CD4-positive, alpha-beta memory T cell (primary cell): ENCODE data around the gene EXOC4. TPM values are rescaled to one million over a fixed set of nuclear protein-coding genes. Genes with fewer than 3 reads are reported as not detected.

Experiments used
- CTCF ChIA-PET: fragments of 350-600 bp; sonication (Branson Sonifier 250); formaldehyde crosslinking; loops from one replicate; lab custom pipeline; 2021; ENCODE audit warnings: inconsistent platforms; ENCODE audit not compliant: partially characterized antibody; lab: Charles Lee
- POLR2A ChIA-PET: fragments of 350-600 bp; sonication (Branson Sonifier 250); formaldehyde crosslinking; loops from one replicate; lab custom pipeline; 2021; ENCODE audit not compliant: partially characterized antibody; lab: Charles Lee
- DNase-seq, 5 donors: peaks; one replicate each; pipeline versions ENCODE4 v3.0.0 to v3.0.0-alpha.2; 2020 to 2022; ENCODE audit warnings: mixed read lengths in 1 of 5
- H3K27ac ChIP-seq: one replicate; pipeline ENCODE4 v1.7.0; 2013; ENCODE audit warnings: low read depth, low read length
- H3K27me3 ChIP-seq: 2 replicates; pipeline ENCODE4 v1.7.0; 2013; ENCODE audit warnings: mild to moderate bottlenecking, low read length, moderate library complexity; ENCODE audit not compliant: insufficient read depth
- H3K36me3 ChIP-seq: 2 replicates; pipeline ENCODE4 v1.7.0; 2013; ENCODE audit warnings: mild to moderate bottlenecking, low read length, moderate library complexity; ENCODE audit not compliant: insufficient read depth
- H3K4me1 ChIP-seq: 2 replicates; pipeline ENCODE4 v1.7.0; 2013; ENCODE audit warnings: mild to moderate bottlenecking, low read length, moderate library complexity; ENCODE audit not compliant: insufficient read depth
- H3K4me3 ChIP-seq, 2 donors: one replicate each; pipeline ENCODE4 v1.7.0; 2013; ENCODE audit warnings: low read length in 2 of 2, mild to moderate bottlenecking in 1 of 2
- H3K9me3 ChIP-seq, 2 donors: one replicate each; pipeline ENCODE4 v1.7.0; 2013; ENCODE audit warnings: low read length in 2 of 2, control low read depth in 1 of 2; ENCODE audit not compliant: control insufficient read depth in 1 of 2
- H3K27ac Mint-ChIP-seq, 7 donors: one replicate each; pipeline ENCODE4 v1.8.0; 2020 to 2021; ENCODE audit warnings: mixed read lengths in 7 of 7, mild to moderate bottlenecking in 6 of 7, inconsistent platforms in 3 of 7, moderate library complexity in 3 of 7
- H3K27me3 Mint-ChIP-seq, 2 donors: one replicate each; pipeline ENCODE4 v1.8.0; 2020 to 2021; ENCODE audit warnings: mixed read lengths in 2 of 2
- H3K36me3 Mint-ChIP-seq, 2 donors: one replicate each; pipeline ENCODE4 v1.8.0; 2020 to 2021; ENCODE audit warnings: mixed read lengths in 2 of 2, inconsistent platforms in 1 of 2, mild to moderate bottlenecking in 1 of 2
- H3K4me1 Mint-ChIP-seq, 4 donors: one replicate each; pipeline ENCODE4 v1.8.0; 2020 to 2021; ENCODE audit warnings: mixed read lengths in 4 of 4, mild to moderate bottlenecking in 1 of 4
- H3K4me3 Mint-ChIP-seq, 8 donors: one replicate each; pipeline ENCODE4 v1.8.0; 2020 to 2021; ENCODE audit warnings: mixed read lengths in 8 of 8, mild to moderate bottlenecking in 7 of 8, moderate library complexity in 6 of 8, inconsistent platforms in 3 of 8
- H3K9me3 Mint-ChIP-seq, 8 donors: one replicate each; pipeline ENCODE4 v1.8.0; 2020 to 2021; ENCODE audit warnings: mixed read lengths in 8 of 8, mild to moderate bottlenecking in 5 of 8, inconsistent platforms in 3 of 8, moderate library complexity in 1 of 8
- intact Hi-C: fragments of 100-400 bp; cut with micrococcal nuclease; formaldehyde crosslinking; loops from one replicate; pipeline ENCODE4 v1.15.1; 2023
- polyA plus RNA-seq, 2 donors: library from polyadenylated mRNA; unstranded; fragments of 300-500 nt; fragmentation: Illumina TruSeq; gene quantifications; one replicate each; pipeline ENCODE4 v1.2.3, GENCODE V29; 2021
- total RNA-seq, 2 experiments: library from RNA; stranded (reverse); gene quantifications; one replicate each; pipeline ENCODE4 v1.2.3, GENCODE V29; 2021

Gene EXOC4
- total and polyA plus RNA-seq, 4 experiments from 2014 or later = 33.8 to 81.2 (median 58.1) TPM

- POLR2A ChIA-PET = no interaction called here
- Histone ChIP-seq H3K4me1 (no peaks in the 10 kb centered on the region), H3K36me3 (no peaks in the 10 kb centered on the region), H3K4me3 (no peak overlapping the region), H3K9me3 (no peaks in the 10 kb centered on the region), H3K27ac (no peak overlapping the region), H3K27me3 (no peaks in the 10 kb centered on the region)
- Mint-ChIP-seq H3K27ac (no peak overlapping the region), H3K27me3 (no peaks in the 10 kb centered on the region), H3K36me3 (peaks cover 11 to 27% of the 10 kb centered on the region in 2 donors), H3K9me3 (peaks cover 0 to 2% (median 0%) of the 10 kb centered on the region in 8 donors), H3K4me3 (no peak overlapping the region), H3K4me1 (peaks cover 0 to 7% (median 1%) of the 10 kb centered on the region in 4 donors)
- no peak for DNase-seq
- CTCF ChIA-PET = interaction anchor here (1.9 kb wide), 1 partner anchor 20 kb away, joined by 4 read pairs; no protein-coding TSS in a partner anchor
- intact Hi-C loops = no loop called here
Measured at GRCh38 chr7:133591704-133592340, 338.9 kb downstream of the EXOC4 start.

DNA sequence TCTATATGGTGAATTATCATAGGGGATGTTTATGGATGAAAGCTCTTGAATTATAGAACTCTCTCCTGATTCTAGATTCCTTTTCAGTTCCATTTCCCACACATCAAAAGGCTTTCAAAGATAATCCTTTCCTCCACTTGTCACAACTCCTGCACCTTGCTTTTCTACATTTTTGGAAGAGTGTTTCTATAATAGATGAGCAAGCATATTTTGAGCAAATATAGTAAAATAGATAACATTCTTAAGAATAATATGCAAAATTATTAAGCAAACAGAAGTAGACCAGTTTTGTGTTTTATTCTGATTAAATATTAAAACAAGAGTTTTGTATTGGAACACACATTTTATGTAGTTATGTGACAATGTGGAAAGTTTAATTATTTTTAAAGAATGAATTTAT lies 340.7 kb downstream of the EXOC4 start:
- H3K4me1 Mint-ChIP-seq = peaks cover 0 to 5% (median 1%) of the 10 kb centered on the region in 4 donors
- no peaks in the 10 kb centered on the region for H3K27me3 ChIP-seq
- no peaks in the 10 kb centered on the region for H3K9me3 ChIP-seq
- no peak overlapping the region for H3K4me3 ChIP-seq
- H3K4me1 ChIP-seq = no peaks in the 10 kb centered on the region
- H3K36me3 ChIP-seq = no peaks in the 10 kb centered on the region
- H3K27ac ChIP-seq = no peak overlapping the region
- ChIA-PET CTCF (interaction anchor here (1.9 kb wide), 1 partner anchor 21 kb away, joined by 4 read pairs; no protein-coding TSS in a partner anchor), POLR2A (no interaction called here)
- H3K27ac Mint-ChIP-seq = no peak overlapping the region
- peaks cover 0 to 2% (median 0%) of the 10 kb centered on the region in 8 donors for H3K9me3 Mint-ChIP-seq
- no peaks in the 10 kb centered on the region for H3K27me3 Mint-ChIP-seq
- intact Hi-C loops = no loop called here
- H3K36me3 Mint-ChIP-seq = peaks cover 6 to 27% of the 10 kb centered on the region in 2 donors
- DNase-seq = no peak
- no peak overlapping the region for H3K4me3 Mint-ChIP-seq

- Mint-ChIP-seq H3K4me3 (no peak overlapping the region), H3K4me1 (peaks cover 1 to 10% (median 4%) of the 10 kb centered on the region in 4 donors), H3K36me3 (peaks cover 0 to 3% of the 10 kb centered on the region in 2 donors), H3K27me3 (no peaks in the 10 kb centered on the region), H3K9me3 (peaks cover 0 to 4% (median 0%) of the 10 kb centered on the region in 8 donors), H3K27ac (peak overlapping the region in 2 of 7 donors; percentile 19 to 42)
- ChIA-PET POLR2A (no interaction called here), CTCF (no interaction called here)
- Histone ChIP-seq H3K9me3 (no peaks in the 10 kb centered on the region), H3K4me3 (no peak overlapping the region), H3K27ac (no peak overlapping the region), H3K36me3 (no peaks in the 10 kb centered on the region), H3K4me1 (no peaks in the 10 kb centered on the region), H3K27me3 (no peaks in the 10 kb centered on the region)
- no peak for DNase-seq
- intact Hi-C loops = no loop called here
Measured at GRCh38 chr7:133601617-133602016, 348.7 kb downstream of the EXOC4 start.

DNA sequence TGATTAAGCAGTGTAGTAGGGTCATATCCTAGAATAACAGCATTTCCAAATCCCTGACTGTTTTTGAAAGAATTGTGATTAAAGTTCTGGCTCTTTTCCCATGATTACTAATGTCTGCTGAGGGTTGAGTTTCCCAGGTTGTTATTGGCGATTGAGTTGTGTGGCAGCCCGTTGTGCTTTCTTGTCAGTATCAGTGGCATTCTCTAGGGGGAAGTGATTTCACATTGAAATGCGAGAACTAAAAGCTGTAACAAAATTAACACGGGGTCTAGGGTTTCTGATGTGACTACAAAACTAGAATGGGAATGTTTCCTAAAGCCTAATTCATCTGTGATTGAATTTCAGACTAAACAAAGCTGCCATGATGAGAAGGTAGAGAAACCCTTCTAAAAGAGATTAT lies 349.4 kb downstream of the EXOC4 start:
- H3K36me3 ChIP-seq = no peaks in the 10 kb centered on the region
- POLR2A ChIA-PET = no interaction called here
- Mint-ChIP-seq H3K4me3 (no peak overlapping the region), H3K27me3 (no peaks in the 10 kb centered on the region), H3K27ac (peak overlapping the region in 1 of 7 donors; percentile 18), H3K36me3 (peaks cover 0 to 3% of the 10 kb centered on the region in 2 donors), H3K9me3 (peaks cover 0 to 4% (median 0%) of the 10 kb centered on the region in 8 donors), H3K4me1 (peaks cover 1 to 10% (median 4%) of the 10 kb centered on the region in 4 donors)
- H3K4me1 ChIP-seq = no peaks in the 10 kb centered on the region
- H3K27me3 ChIP-seq = no peaks in the 10 kb centered on the region
- no peaks in the 10 kb centered on the region for H3K9me3 ChIP-seq
- H3K27ac ChIP-seq = no peak overlapping the region
- no peak for DNase-seq
- CTCF ChIA-PET = no interaction called here
- H3K4me3 ChIP-seq = no peak overlapping the region
- intact Hi-C loops = no loop called here

DNA sequence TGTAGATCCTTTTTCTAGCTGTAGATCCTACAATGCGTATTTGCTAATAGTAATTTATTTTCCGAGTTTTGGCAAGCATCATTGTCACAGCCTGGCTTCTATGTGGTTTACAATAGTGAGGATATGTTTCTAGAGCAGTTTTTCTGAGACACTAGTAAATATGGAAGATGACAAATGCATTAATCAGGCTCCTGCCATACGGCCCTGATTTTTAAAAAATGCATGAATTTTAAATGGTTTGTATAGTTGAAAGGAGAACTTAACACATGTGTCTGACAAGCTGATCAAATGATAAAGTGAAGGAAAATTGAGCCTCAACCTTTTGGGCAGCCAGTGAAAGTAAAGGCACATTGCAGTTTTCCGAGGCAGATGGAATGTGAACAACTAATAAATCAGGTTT lies 354.1 kb downstream of the EXOC4 start:
- Histone ChIP-seq H3K27me3 (no peaks in the 10 kb centered on the region), H3K36me3 (no peaks in the 10 kb centered on the region), H3K4me1 (no peaks in the 10 kb centered on the region), H3K4me3 (no peak overlapping the region), H3K27ac (no peak overlapping the region), H3K9me3 (no peaks in the 10 kb centered on the region)
- H3K27me3 Mint-ChIP-seq = no peaks in the 10 kb centered on the region
- H3K27ac Mint-ChIP-seq = no peak overlapping the region
- CTCF ChIA-PET = no interaction called here
- POLR2A ChIA-PET = no interaction called here
- intact Hi-C loops = no loop called here
- no peak for DNase-seq
- H3K4me3 Mint-ChIP-seq = no peak overlapping the region
- peaks cover 0 to 5% (median under 1%) of the 10 kb centered on the region in 4 donors for H3K4me1 Mint-ChIP-seq
- peaks cover 3 to 5% of the 10 kb centered on the region in 2 donors for H3K36me3 Mint-ChIP-seq
- H3K9me3 Mint-ChIP-seq = peaks cover 0 to 4% (median 0%) of the 10 kb centered on the region in 8 donors

DNA sequence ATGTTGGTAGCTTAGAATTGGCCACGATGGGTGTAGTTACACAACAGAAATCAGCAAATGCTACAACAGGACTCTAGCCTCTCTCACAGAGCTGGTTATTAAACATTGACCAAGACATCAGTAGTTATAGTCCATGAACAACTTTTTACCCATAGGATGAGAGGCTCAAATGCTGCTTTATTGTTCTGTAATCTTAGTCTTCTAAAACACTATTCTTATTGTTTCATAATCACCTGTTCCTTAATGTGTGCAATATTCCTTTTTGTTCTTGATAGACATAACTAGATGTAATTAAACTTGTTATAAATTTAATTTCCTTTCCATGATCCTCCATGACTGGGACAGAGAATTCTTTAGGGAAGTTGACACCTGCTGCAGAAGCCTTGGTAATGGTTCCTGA lies 356.9 kb downstream of the EXOC4 start:
- ChIA-PET POLR2A (no interaction called here), CTCF (no interaction called here)
- H3K36me3 Mint-ChIP-seq = peaks cover 0 to 17% of the 10 kb centered on the region in 2 donors
- Histone ChIP-seq H3K4me3 (no peak overlapping the region), H3K36me3 (no peaks in the 10 kb centered on the region), H3K27ac (no peak overlapping the region), H3K9me3 (no peaks in the 10 kb centered on the region), H3K4me1 (no peaks in the 10 kb centered on the region), H3K27me3 (no peaks in the 10 kb centered on the region)
- peaks cover 0 to 2% (median 0%) of the 10 kb centered on the region in 8 donors for H3K9me3 Mint-ChIP-seq
- H3K27ac Mint-ChIP-seq = no peak overlapping the region
- intact Hi-C loops = no loop called here
- H3K4me3 Mint-ChIP-seq = no peak overlapping the region
- H3K27me3 Mint-ChIP-seq = no peaks in the 10 kb centered on the region
- peaks cover 0 to 6% (median under 1%) of the 10 kb centered on the region in 4 donors for H3K4me1 Mint-ChIP-seq
- DNase-seq = no peak

GRCh38 chr7:133611955-133612354 lies 359.1 kb downstream of the EXOC4 start:
- POLR2A ChIA-PET = no interaction called here
- H3K27ac Mint-ChIP-seq = no peak overlapping the region
- H3K27me3 ChIP-seq = no peaks in the 10 kb centered on the region

More at GRCh38 chr7:133611955-133612354, 359.1 kb downstream of the EXOC4 start:
- Histone ChIP-seq H3K27ac (no peak overlapping the region), H3K4me1 (no peaks in the 10 kb centered on the region), H3K9me3 (no peaks in the 10 kb centered on the region), H3K4me3 (no peak overlapping the region), H3K36me3 (no peaks in the 10 kb centered on the region)
- Mint-ChIP-seq H3K36me3 (peaks cover 0 to 17% of the 10 kb centered on the region in 2 donors), H3K4me3 (no peak overlapping the region), H3K9me3 (peaks cover 0 to 2% (median 0%) of the 10 kb centered on the region in 8 donors), H3K27me3 (no peaks in the 10 kb centered on the region), H3K4me1 (peaks cover 0 to 6% (median 0%) of the 10 kb centered on the region in 4 donors)
- intact Hi-C loops = no loop called here
- CTCF ChIA-PET = no interaction called here
- no peak for DNase-seq
